Gastroesophageal sphincter (tissue), 4 donors: ENCODE measurements around the gene SRSF10. TPM values are rescaled to one million over a fixed set of nuclear protein-coding genes. Genes with fewer than 3 reads are reported as not detected.

Experiments
- ATAC-seq: fragments of 150-250 bp; one replicate; pipeline ENCODE4 v1.9.1; 2016; ENCODE audit warnings: mild to moderate bottlenecking, moderate library complexity
- H3K27ac ChIP-seq, 4 donors: fragments of 200-600 bp; sonication (generic) in 3 of 4; 1 replicate in 3 of 4; 2 replicates in 1 of 4; pipeline ENCODE4 v1.5.1; 2016 to 2019
- H3K27me3 ChIP-seq: fragments of 200-600 bp; sonication (generic); one replicate; pipeline ENCODE4 v1.5.1; 2019
- H3K36me3 ChIP-seq, 2 donors: fragments of 200-600 bp; sonication (generic); one replicate each; pipeline ENCODE4 v1.5.1; 2019; ENCODE audit warnings: control low read depth in 1 of 2
- H3K4me1 ChIP-seq, 3 donors: fragments of 200-600 bp; sonication (generic); 1 replicate in 2 of 3; 2 replicates in 1 of 3; pipeline ENCODE4 v1.5.1; 2016 to 2019; ENCODE audit warnings: control low read depth in 2 of 3
- H3K4me3 ChIP-seq, 2 donors: fragments of 200-600 bp; sonication (generic); one replicate each; pipeline ENCODE4 v1.5.1; 2019; ENCODE audit warnings: mild to moderate bottlenecking in 1 of 2, moderate library complexity in 1 of 2
- H3K9me3 ChIP-seq, 3 donors: fragments of 200-600 bp; sonication (generic); one replicate each; pipeline ENCODE4 v1.5.1; 2017 to 2019; ENCODE audit warnings: control low read depth in 2 of 3
- CTCF ChIP-seq, 4 experiments: fragments of 200-600 bp in 2 of 4; fragments of 450-650 bp in 2 of 4; sonication (generic) in 1 of 4; IDR thresholded peaks; one replicate each; pipeline ENCODE4 v1.5.1; 2017 to 2019; ENCODE audit warnings: antibody characterized with exemption in 4 of 4, mild to moderate bottlenecking in 2 of 4, moderate library complexity in 2 of 4
- EP300 ChIP-seq: sonication (generic); formaldehyde crosslinking; IDR thresholded peaks from one replicate; pipeline ENCODE4 v1.6.1; 2017; ENCODE audit warnings: antibody characterized with exemption, mild to moderate bottlenecking
- POLR2A ChIP-seq, 2 donors: fragments of 450-650 bp; IDR thresholded peaks; one replicate each; pipeline ENCODE4 v1.6.1; 2017; ENCODE audit warnings: antibody characterized with exemption in 2 of 2, mild to moderate bottlenecking in 2 of 2, moderate library complexity in 1 of 2
- POLR2AphosphoS5 ChIP-seq: sonication (generic); formaldehyde crosslinking; IDR thresholded peaks from one replicate; pipeline ENCODE4 v1.6.1; 2017; ENCODE audit warnings: antibody characterized with exemption
- WGBS, 2 donors: methylation state at CpG; one replicate each; pipeline ENCODE4 v1.1.5; 2018; ENCODE audit warnings: low coverage in 1 of 2; 5-methylcytosine and 5-hydroxymethylcytosine counted together
- small RNA-seq, 4 donors: library from RNA; depleted of rRNA; stranded (forward); fragments of <200 nt; gene quantifications; one replicate each; pipeline ENCODE3, GENCODE V24; 2016
- total RNA-seq, 4 donors: library from RNA; depleted of rRNA; stranded (reverse); fragments of >200 nt; gene quantifications; one replicate each; pipeline ENCODE4 v1.1.0, GENCODE V29; 2016

Gene SRSF10
- total RNA-seq, 4 donors from 2014 or later: 51.5 to 117 (median 76.2) TPM

- Histone ChIP-seq H3K9me3 (no peaks in the 10 kb centered on the region), H3K27ac (no peak overlapping the region), H3K27me3 (peaks cover 12% of the 10 kb centered on the region), H3K4me1 (peaks cover 0 to 16% (median 7%) of the 10 kb centered on the region in 3 donors), H3K36me3 (no peaks in the 10 kb centered on the region), H3K4me3 (no peak overlapping the region)
- TF ChIP-seq CTCF (IDR thresholded peaks at IDR 0.05) (no peak), POLR2A (IDR thresholded peaks at IDR 0.05) (no peak), EP300 (no peak), POLR2AphosphoS5 (no peak)
- 95 to 100% methylated on average over 1 to 5 of the region's 5 CpGs for WGBS, 2 donors
- ATAC-seq: no peak
These were observed 64.7 kb downstream of the SRSF10 start for GRCh38 chr1:23915466-23915865.

GRCh38 chr1:23914921-23915320, 65.2 kb downstream of the SRSF10 start:
- H3K9me3 ChIP-seq: no peaks in the 10 kb centered on the region
- WGBS, 2 donors: 89 to 100% methylated on average over 2 to 4 of the region's 4 CpGs

More at GRCh38 chr1:23914921-23915320, 65.2 kb downstream of the SRSF10 start:
- Histone ChIP-seq H3K4me1 (peaks cover 0 to 11% (median 4%) of the 10 kb centered on the region in 3 donors), H3K36me3 (no peaks in the 10 kb centered on the region), H3K4me3 (no peak overlapping the region), H3K27me3 (peaks cover 12% of the 10 kb centered on the region), H3K27ac (no peak overlapping the region)
- no peak for ATAC-seq
- no peak for TF ChIP-seq EP300
- TF ChIP-seq CTCF (IDR thresholded peaks at IDR 0.05): no peak
- TF ChIP-seq POLR2A (IDR thresholded peaks at IDR 0.05): no peak
- no peak for TF ChIP-seq POLR2AphosphoS5

Small RNA genes lying within 50 kb of the gene (small RNA-seq; reads per million reads assigned to genes)
- gene MIR378F: 0 reads per million in 4 donors

Other genes starting within 250 kb of the SRSF10 start
- 10 to 100 TPM; 37.8 to 41.9 (median 41.4) TPM for gene ELOA, start 236.9 kb downstream of the SRSF10 start, total RNA-seq
- gene PITHD1, start 201.9 kb downstream of the SRSF10 start, total RNA-seq: 10 to 100 TPM; 56.3 to 77.6 (median 60.8) TPM
- gene LYPLA2, start 189.2 kb downstream of the SRSF10 start, total RNA-seq: 10 to 100 TPM; 25.7 to 30.4 (median 29.2) TPM
- gene GALE, start 179.6 kb downstream of the SRSF10 start, total RNA-seq: 10 to 100 TPM in 3 of 4 donors, 1 to 10 TPM in 1; 7.4 to 25.2 (median 12.9) TPM
- 10 to 100 TPM; 24.1 to 61.0 (median 47.2) TPM for gene HMGCL, start 154.9 kb downstream of the SRSF10 start, total RNA-seq
- gene FUCA1, start 112.0 kb downstream of the SRSF10 start, total RNA-seq: 10 to 100 TPM; 20.3 to 44.4 (median 23.5) TPM
- gene CNR2, start 67.0 kb downstream of the SRSF10 start, total RNA-seq: not detected
- 100 to 1,000 TPM; 136 to 246 (median 207) TPM for gene PNRC2, start 20.5 kb downstream of the SRSF10 start, total RNA-seq
- 1 to 10 TPM in 1 of 4 donors, under 1 TPM in 1, not detected in 2; 0.31 to 2.4 TPM for gene MYOM3, start 131.8 kb upstream of the SRSF10 start, total RNA-seq
- under 1 TPM in 2 of 4 donors, not detected in 2; 0.57 to 0.58 TPM for gene IL22RA1, start 162.8 kb upstream of the SRSF10 start, total RNA-seq
- 1 to 10 TPM in 3 of 4 donors, under 1 TPM in 1; 0.93 to 2.8 (median 1.2) TPM for gene IFNLR1, start 207.0 kb upstream of the SRSF10 start, total RNA-seq